GM18951 (cell line): ENCODE measurements around the gene RAB3D.
A peak's percentile ranks its signal among the peaks of the same experiment; 100 is the strongest.
"Not testable (repeated sequence)": the region's sequence is repeated elsewhere in the genome, so short reads cannot be mapped to it uniquely, and the experiment has no call there.

ENCODE experiments used
- POLR2A ChIP-seq: IDR thresholded peaks from 4 replicates; pipeline ENCODE4 v1.6.1; 2011; ENCODE audit warnings: mild to moderate bottlenecking; ENCODE audit not compliant: insufficient read length, insufficient read depth; ENCODE audit errors: extremely low read depth
- in situ Hi-C: fragments of 300-500 bp; cut with MboI; formaldehyde crosslinking; loops from one replicate; pipeline ENCODE4 v1.12.0; 2022; ENCODE audit warnings: low sequenced_read_pairs, mixed read lengths, inconsistent platforms; ENCODE audit not compliant: unreplicated experiment

The RAB3D gene

DNA sequence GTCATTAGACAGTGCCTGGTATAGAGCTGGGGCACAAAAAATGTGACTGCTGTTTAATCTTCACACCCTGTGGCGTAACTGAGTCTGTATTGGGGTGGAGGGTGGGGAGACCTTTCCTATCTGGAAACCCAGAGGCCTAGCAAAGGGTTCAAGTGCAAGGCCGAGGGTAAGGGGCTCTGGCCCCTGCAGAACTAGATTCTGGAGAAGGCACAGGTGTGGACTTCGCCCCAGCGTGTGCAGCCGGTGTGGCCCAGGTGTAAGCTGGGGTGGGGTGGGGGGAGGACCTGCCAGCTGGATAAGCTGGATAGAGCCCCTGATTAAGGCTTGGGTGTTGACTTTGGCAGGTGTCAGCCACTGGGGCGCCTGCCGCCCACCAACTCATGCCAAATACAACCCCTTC lies 1.3 kb downstream of the RAB3D start:
- no peak for TF ChIP-seq POLR2A
- in situ Hi-C loops, result no loop called here

DNA sequence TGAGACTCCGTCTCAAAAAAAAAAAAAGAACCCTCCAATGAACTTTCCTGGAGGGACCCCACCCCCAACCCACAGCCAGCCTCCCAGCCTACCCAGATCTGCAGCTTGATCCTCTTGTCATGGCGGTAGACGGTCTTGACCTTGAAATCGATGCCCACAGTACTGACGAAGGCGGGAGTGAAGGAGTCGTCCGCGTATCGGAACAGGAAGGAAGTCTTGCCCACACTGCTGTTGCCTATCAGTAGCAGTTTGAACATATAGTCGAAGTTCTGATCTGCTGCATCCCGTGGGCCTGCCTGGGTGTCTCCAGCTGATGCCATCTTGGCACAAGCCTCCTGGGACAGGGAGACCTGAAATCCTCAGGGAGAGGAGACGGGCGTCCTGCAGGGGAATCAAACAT lies 2.4 kb downstream of the RAB3D start:
- TF ChIP-seq POLR2A, result no peak
- in situ Hi-C loops, result no loop called here

DNA sequence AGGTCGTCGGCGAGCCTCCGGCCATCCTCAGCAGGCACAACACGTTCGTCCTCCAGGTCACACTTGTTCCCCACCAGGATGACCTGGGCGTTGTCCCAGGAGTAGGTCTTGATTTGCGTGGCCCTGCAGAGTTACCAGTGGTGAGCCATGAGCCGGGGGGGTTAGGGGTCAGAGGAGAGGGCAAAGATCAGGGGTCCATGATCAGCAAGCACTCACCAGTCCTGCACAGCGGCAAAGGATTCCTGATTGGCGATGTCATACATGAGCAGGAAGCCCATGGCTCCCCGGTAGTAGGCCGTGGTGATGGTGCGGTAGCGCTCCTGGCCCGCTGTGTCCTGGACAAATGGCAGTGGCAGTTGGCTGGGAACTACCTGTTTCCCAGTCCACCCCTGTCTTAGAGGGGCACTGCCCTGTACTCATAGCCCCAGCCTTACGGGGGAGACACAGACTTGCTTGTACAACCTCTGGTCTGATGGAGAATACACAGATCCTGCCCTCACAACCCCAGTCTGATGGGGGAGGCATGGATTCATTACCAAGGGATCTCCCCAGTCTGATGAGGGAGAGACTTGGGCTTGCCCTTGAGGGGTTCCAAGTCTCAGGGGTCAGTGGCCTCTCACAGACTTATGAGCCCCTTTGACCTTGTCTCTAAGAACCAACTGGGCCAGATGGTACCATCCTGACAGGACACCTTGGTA lies 3.9 kb downstream of the RAB3D start:
- in situ Hi-C loops, result no loop called here

DNA sequence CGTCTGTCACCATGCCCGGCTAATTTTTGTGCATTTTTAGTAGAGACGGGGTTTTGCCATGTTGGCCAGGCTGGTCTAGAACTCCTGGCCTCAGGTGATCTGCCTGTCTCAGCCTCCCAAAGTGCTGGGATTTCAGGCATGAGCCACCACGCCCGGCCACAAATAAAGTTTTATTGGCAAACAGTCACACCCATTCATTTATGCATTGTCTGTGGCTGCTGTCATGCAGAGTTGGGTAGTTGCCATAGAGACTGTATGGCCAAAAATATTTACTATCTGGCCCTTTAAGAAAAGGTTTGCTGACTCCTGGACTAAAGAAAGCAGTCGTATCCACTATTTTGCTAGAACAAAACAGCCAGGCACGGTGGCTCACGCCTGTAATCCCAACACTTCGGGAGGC lies 5.6 kb downstream of the RAB3D start:
- in situ Hi-C loops, result not testable (repeated sequence)

More for the DNA sequence above, 3.9 kb downstream of the RAB3D start:
- TF ChIP-seq POLR2A, result no peak

DNA sequence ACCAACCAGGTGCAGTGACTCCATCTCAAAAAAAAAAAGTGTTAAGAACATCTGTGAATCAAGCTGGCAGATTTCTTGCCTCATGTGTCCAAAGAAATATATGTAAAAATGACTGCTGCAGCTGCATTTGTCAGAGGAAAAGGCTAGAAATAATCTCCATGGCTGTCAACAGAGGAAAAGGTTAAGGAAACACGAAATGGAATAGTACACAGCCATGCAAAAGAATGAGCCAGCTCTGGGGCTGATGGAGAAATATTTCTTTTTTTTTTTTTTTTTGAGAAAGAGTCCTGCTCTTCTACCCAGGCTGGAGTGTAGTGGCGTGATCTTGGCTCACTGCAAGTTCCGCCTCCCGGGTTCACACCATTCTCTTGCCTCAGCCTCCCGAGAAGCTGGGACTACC lies 6.6 kb downstream of the RAB3D start:
- no peak for TF ChIP-seq POLR2A
- in situ Hi-C loops, result no loop called here

DNA sequence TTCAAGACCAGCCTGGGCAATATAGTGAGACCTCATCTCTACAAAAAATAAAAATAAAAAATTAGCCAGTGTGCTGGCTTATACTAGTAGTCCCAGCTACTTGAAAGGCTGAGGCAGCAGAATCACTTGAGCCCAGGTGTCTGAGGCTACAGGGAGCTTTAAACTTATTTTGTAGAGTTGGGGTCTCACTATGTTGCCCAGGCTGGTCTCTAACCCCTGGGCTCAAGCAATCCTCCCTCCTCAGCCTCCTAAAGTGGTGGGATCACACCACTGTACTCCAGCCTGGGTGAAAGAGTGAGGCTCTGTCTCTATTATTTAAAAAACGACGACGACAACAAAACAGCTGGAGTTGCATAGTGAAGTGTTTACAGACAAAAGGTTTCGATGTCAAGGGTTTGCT lies 8.0 kb downstream of the RAB3D start:
- TF ChIP-seq POLR2A, result no peak
- in situ Hi-C loops, result no loop called here

DNA sequence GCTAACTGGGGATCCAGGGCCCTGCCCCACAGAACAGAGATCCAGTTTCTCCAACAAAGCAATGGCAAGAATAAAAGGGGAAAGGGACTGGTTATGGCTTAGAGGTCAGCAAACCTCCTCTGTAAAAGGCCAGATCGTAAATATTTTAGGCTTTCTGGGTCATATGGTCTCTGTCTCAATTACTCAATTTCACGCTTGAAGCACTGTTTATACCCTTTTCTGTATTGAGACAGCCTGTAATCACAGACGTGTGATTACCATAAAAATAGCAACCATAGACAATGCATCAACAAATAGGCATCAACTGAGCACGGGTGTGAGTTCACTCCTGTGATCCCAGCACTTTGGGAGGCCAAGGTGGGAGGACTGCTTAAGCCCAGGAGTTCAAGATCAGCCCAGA lies 9.3 kb downstream of the RAB3D start:
- in situ Hi-C loops, result no loop called here

DNA sequence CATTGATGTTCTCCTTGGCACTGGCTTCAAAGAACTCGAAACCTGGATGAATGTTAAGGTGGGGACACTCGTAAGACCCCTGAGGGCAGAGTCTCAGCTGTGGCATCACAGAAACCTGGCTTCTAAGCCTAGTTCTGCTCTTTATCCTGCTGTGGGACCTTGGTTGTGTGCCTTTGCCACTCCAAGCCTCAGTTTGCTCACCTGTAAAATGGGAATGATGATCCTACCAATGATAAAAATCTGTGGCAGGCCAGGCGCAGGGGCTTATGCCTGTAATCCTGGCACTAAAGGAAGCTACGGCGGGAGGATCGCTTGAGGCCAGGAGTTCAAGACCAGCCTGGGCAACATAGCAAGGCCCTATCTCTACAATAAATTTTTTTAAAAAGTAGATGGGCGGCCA lies 13.9 kb downstream of the RAB3D start:
- no peak for TF ChIP-seq POLR2A
- in situ Hi-C loops, result no loop called here

More for the DNA sequence above, 9.3 kb downstream of the RAB3D start:
- no peak for TF ChIP-seq POLR2A

DNA sequence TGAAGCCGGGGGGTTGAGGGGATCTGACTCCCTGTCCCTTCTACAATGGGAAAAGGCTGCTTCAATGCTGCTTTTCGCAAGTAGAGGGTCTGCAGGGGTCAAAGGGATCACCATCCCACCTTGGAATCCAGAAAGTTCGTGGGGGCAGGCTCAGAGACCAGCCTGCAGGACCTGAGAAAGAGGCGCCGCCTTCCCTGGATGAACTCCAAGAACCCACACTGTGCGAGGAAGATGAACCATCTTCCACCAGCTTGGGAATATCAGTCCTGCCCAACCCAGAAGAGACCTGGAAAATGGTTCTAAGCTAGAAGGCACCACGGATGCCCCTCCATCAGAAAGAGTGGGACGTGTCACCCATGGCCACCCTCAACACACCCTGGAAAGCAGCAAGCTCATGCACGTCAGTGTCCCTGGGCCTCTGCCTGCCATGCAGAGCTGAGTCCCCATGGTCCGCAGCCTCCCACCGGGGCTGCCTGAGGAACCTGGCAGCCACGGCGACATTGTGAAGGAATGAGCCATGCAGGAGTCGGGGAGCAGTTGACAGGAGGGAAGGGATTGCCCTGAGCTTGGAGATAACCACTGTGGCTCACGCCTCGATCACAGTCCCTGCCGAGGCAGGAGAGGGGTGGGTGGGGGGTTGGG lies 14.6 kb downstream of the RAB3D start:
- TF ChIP-seq POLR2A, result no peak
- in situ Hi-C loops, result no loop called here

DNA sequence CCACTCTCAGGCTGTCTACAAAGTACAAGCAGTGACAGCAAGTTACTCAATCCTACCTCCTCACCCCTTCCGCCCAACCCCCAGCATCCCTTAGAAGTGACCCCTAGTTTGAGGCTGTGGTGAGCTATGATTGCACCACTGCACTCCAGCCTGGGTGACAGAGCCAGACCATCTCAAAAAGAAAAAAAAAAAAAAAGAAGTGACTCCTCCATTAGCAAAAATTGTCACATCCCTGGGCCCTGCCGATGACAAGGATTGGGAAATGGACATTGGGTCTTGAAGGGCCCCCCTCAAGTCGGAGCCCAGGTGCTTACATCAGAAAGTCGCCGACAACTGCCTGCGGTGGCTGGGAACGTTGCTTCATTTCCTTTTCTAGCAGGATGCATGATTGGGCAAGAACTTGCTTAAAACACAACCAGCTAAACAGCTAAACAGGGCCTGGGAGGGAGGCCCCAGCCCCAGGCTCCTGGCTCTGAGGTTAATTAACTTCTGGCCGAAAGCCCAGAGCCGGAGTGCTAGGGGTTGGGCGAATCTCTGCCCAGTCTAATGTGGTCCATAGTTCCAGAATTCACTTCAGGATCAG lies 15.3 kb downstream of the RAB3D start:
- in situ Hi-C loops, result no loop called here
- TF ChIP-seq POLR2A, result peak; percentile 22

DNA sequence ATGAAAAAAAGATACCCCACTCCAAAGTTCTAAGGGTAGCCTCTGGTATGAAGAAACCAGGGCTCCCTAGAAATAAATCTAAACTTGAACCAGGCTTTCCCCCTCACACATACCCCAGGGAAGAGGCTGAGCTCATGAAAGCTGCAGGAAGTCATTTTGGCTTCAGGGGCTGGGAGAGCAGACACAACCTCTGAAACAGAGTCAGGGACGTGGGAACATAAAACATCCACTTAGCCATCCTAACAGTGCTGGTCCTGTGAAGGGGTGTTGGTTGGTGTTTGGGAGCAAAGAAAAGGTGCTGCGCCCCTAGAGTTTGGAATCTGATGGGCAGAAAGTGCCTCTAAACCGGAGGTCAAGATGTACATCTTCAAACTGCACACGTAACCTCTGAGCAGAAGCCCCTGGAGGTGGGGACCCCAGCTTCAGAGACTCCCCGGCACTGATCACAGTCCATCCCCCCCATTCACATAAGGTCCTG lies 15.8 kb downstream of the RAB3D start:
- no peak for TF ChIP-seq POLR2A
- in situ Hi-C loops, result no loop called here

DNA sequence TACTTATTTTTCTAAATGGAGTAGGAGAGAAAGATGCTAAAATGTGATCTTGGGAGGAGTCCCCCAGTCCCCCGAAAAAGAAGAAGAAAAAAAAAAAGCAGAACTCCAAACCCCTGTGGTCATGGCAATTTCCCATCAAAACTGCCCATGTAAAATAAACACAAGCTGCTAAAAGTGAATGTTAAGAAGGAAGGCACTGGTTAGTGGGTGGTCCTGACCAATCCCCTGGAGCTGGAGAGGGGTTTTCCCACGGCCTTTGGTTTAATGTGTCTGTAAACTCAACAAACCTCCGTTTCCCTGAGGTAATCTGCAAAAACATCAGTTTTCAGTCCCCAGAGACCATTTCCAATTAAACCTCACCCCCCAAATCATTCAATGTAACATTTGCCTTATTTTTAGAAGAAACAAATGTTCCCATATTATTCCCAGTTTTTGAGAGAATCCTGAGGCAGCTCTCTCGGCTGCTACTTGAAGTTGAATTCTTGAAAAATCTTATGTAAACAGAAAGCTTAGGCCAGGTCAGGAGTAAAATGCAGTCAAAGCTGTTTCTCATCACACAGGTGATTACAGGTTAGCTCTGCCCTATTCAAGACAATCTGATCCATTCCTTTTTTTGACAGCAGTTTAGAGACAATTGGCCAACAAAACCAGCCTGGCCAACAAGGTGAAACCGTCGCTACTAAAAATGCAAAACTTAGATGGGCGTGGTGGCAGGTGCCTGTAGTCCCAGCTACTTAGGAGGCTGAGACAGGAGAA lies 17.0 kb downstream of the RAB3D start:
- in situ Hi-C loops, result no loop called here
- no peak for TF ChIP-seq POLR2A
